A549 (cell line): ENCODE measurements around the gene IL17B.

Experiments used
- CEBPB ChIP-seq, 2 experiments: fragments of >200 bp in 1 of 2; sonication (Bioruptor Twin) in 1 of 2; formaldehyde crosslinking in 1 of 2; IDR thresholded peaks; 2 replicates each; pipeline ENCODE4 v1.6.1; 2012 to 2016
- CHD2 ChIP-seq: fragments of 150-350 bp; IDR thresholded peaks from 2 replicates; pipeline ENCODE4 v1.6.1; 2014; ENCODE audit warnings: low read length; ENCODE audit not compliant: partially characterized antibody
- CTCF ChIP-seq: fragments of >200 bp; sonication (Bioruptor Twin); formaldehyde crosslinking; IDR thresholded peaks from 3 replicates; pipeline ENCODE4 v1.5.1; 2016
- EP300 ChIP-seq, 2 experiments: fragments of >200 bp; sonication (Bioruptor Twin); formaldehyde crosslinking; IDR thresholded peaks; 2 replicates in 1 of 2; 3 replicates in 1 of 2; pipeline ENCODE4 v1.6.1; 2016 to 2017
- FOSB ChIP-seq: fragments of 250-450 bp; sonication (Bioruptor Pico); IDR thresholded peaks from 2 replicates; pipeline ENCODE4 v1.5.0; 2020; ENCODE audit warnings: mild to moderate bottlenecking, moderate library complexity
- HDAC2 ChIP-seq: fragments of 200-600 bp; sonication (generic); IDR thresholded peaks from 2 replicates; pipeline ENCODE4 v1.6.1; 2016
- KDM1A ChIP-seq: fragments of 200-600 bp; sonication (generic); IDR thresholded peaks from 2 replicates; pipeline ENCODE4 v1.6.1; 2016; ENCODE audit warnings: low read depth, mild to moderate bottlenecking
- MAX ChIP-seq: IDR thresholded peaks from 2 replicates; pipeline ENCODE4 v1.6.1; 2012
- POLR2A ChIP-seq: IDR thresholded peaks from 2 replicates; pipeline ENCODE4 v1.6.1; 2012; ENCODE audit warnings: mild to moderate bottlenecking, low read length
- ZFP36 ChIP-seq: fragments of 450-650 bp; IDR thresholded peaks from 2 replicates; pipeline ENCODE4 v1.6.1; 2014; ENCODE audit warnings: borderline replicate concordance; ENCODE audit not compliant: partially characterized antibody

DNA sequence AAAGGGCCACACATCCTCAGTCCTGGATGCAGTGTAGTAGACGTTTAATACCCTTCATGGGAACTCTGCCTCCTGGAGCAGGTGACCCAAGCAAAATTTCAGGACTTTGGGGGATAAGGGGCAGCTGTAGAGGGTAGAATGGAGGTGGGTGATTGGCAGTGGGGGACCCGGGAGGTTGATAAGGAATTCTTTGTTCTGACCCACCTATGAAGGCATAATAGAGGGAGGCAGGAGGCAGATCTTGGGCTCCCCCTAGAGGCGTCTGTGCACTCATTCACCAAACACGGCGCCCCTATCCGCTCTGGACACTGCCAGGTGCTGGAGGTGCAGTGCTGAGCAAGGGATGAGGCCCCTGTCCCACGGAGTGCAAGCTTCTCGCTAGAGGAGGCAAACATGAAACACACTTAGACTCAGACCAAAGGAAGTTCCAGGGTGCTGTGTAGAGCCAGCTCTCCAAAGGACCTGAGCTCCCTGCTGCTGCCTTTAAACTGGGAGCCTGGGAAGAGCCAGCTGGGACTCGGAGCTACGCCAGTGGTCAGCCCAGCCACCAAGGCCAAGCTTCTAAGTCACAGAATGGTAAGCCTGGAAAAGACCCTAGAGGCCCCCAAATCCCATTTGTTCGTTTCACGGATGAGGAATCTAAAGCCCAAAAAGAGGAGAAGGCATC lies 7.7 kb downstream of the IL17B start:
- TF ChIP-seq CHD2, result no peak
- peak; percentile 77 for TF ChIP-seq CTCF
- no peak for TF ChIP-seq HDAC2
- TF ChIP-seq FOSB, result no peak
- TF ChIP-seq KDM1A, result no peak
- no peak for TF ChIP-seq EP300 (IDR thresholded peaks at IDR 0.05)
- no peak for TF ChIP-seq MAX
- no peak for TF ChIP-seq POLR2A
- no peak for TF ChIP-seq CEBPB (IDR thresholded peaks at IDR 0.05)
- no peak for TF ChIP-seq ZFP36
